Activated CD8-positive, alpha-beta memory T cell treated with anti-CD3 and anti-CD28 coated beads for 48 hours (primary cell): ENCODE data around the gene POLR2F.

ENCODE experiments used
- DNase-seq, 3 experiments: peaks; one replicate each; pipeline ENCODE4 v3.0.0-alpha.2; 2020; ENCODE audit warnings: low read depth in 2 of 3, low spot score in 2 of 3

Gene POLR2F

GRCh38 chr22:37953437-37954179, at the start of gene POLR2F, which contains the start of gene C22orf23:
POLR2F (plus strand) TSS chr22:37953699; CDS start chr22:37953788, 89 bp downstream.
C22orf23 (minus strand) TSS chr22:37953601; CDS start chr22:37953149, 452 bp downstream.
- peak; percentile 84 to 96 (median 88) for DNase-seq

DNA sequence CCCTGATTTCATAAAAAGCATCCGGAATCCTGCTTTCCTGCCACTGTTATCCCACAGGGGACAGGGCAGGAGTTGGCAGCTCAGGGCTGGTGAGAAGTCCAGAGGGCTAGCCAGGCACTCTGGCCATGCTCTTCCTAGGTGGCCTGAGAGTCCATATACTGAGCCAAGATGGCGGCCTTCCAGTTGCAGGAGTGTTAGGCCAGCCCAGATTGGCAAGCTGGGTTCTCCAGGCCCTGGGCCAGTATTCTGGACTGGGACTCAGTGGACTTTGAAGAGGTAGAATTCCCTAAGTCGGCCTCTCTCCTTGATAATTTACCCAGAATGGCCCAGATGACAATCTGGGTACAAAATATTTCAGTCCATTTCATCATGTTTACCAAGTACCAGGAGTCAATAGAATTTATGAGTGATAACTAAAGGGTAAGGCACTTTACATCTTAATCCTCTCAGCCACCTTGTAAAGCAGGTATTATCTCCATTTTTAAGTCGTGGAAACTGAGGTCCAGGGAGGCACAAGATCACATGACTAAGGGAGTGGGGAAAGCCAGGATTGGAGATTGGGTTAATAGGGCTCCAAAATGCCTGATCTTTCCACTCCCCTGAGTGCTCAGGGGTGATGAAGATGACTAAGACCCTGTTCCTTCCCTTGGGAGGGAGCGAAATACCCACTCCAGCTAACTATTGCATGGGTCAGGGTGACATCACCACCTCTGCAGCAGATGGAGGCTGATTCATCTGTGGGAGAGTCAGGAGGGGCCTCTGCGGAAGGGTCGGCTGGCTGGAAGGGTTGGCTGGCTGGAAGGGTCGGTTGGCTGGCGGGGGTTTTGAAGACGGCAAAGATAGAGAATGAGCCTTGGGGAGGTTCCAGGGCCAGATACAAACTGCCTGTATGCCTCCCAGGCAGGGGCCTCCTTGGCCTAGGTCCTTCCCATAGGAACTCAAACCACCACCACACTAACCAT, 48.6 kb upstream of the POLR2F start:
- no peak for DNase-seq

DNA sequence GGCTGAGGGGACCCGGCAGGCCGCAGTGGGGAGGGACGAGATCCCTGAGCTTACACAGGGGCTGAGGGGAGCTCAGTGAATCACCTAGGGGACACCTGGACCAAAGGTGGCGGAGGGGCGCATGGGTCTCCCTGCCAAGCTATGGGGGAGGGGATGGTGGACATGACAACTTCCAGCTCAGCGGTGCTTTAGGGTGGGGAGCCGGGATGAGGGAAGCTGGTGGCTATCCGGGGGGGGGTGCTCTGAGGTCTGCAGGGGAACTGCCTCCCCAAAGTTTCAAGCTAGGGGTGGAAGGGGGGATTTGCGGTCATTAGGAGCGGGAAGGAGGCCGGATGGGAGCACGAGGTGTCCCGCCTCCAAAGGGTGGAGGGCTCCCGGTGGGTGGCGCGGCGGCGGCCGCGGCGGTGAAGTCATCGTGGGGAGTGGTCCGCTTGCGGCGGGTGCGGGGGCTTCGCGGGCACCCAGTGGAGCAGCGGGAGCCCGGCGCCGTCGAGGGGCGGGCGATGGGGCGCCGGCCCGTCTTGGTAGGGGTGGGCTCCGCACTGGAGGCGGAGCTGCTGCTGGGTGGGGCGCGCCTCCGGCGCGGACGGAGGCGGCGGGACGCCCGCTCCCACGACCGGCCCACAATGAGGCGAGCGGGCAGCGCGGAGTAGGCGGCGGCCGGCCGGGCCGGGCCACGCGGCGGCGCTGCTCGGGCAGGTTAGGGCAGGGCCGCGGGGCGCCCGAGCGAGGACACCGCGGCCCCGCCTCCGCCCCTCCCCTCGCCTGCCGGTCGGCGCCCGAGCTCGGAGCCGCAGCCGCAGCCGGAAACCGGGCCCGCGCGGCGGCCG, 47.8 kb upstream of the POLR2F start, which contains the start of gene MICALL1:
Gene MICALL1, plus strand, starts transcription at position 764 of the 830 bp plus-strand sequence. CDS start 126 bp downstream, outside the sequence.
- peak; percentile 18 to 41 (median 28) for DNase-seq

DNA sequence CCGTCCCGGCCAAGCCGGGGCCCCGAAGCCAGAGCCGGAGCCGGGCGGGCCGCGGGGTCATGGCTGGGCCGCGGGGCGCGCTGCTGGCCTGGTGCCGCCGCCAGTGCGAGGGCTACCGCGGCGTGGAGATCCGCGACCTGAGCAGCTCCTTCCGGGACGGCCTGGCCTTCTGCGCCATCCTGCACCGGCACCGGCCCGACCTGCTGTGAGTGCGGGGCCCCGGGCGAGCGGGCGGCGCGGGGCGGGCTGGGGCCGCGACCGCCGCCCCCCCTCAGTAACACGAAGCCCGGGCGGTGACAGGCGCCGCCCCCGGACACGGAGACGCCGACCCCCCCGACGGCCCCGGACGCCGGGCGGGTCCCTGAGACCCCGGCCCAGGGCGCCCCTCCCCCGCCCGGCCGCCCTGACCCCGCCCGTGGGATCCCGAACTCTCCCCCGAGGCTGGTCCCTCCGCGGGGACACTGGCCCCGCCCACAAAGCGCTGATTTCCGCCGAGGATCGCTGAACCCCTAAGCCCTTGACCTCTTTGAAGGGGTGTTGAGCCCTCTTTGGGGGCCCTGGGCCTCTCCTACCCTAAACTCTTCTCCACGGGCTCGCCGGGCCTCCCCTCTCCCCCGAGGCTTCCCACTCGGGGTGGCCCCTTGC, 47.0 kb upstream of the POLR2F start:
- peak in 1 of 3 experiments; percentile 11 for DNase-seq

GRCh38 chr22:37907036-37907954, 46.2 kb upstream of the POLR2F start:
- DNase-seq = no peak

GRCh38 chr22:37909766-37910165, 43.7 kb upstream of the POLR2F start:
- DNase-seq = no peak

- no peak for DNase-seq
Measured at GRCh38 chr22:37910890-37911672, 42.4 kb upstream of the POLR2F start.

DNA sequence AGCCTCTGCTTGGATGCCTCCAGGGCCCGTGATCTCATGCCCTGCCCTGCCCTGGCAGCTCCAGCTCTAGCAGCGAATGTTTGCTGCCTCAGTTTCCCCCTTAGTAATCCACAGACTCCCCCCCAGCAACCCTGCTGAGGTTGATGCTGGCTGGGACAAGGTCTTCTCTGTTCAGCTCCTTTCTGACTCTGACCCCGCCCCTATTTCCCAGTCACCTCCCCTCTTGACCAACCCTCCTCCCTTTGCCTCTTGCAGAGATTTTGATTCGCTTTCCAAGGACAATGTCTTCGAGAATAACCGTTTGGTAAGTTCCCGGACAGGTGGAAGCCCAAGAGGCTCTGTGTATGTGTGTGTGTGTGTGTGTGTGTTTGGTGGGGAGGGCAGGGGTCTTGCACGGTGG, 41.8 kb upstream of the POLR2F start:
- DNase-seq = no peak

DNA sequence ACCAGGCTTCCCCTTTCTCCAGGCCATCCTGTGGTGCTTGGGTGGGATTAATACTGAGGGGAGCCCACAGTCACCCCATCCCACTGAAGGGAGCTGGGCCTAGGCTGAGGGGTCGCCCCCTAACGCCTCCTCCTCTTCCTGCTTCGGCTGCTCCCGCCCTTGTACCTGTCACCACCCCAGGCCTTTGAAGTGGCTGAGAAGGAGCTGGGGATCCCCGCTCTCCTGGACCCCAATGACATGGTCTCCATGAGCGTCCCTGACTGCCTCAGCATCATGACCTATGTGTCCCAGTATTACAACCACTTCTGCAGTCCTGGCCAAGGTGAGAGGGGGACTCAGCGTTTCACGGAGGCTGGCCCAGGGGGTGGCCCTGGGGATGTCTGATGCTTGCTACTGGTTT, 41.3 kb upstream of the POLR2F start:
- no peak for DNase-seq

GRCh38 chr22:37913233-37913721, 40.2 kb upstream of the POLR2F start:
- no peak for DNase-seq

GRCh38 chr22:37916311-37916710, 37.2 kb upstream of the POLR2F start:
- DNase-seq = no peak

GRCh38 chr22:37917874-37918548, 35.5 kb upstream of the POLR2F start:
- no peak for DNase-seq

GRCh38 chr22:37918580-37919270, 34.8 kb upstream of the POLR2F start:
- DNase-seq = no peak

GRCh38 chr22:37920126-37920525, 33.4 kb upstream of the POLR2F start:
- no peak for DNase-seq

GRCh38 chr22:37922191-37922590, 31.3 kb upstream of the POLR2F start:
- DNase-seq = no peak

DNA sequence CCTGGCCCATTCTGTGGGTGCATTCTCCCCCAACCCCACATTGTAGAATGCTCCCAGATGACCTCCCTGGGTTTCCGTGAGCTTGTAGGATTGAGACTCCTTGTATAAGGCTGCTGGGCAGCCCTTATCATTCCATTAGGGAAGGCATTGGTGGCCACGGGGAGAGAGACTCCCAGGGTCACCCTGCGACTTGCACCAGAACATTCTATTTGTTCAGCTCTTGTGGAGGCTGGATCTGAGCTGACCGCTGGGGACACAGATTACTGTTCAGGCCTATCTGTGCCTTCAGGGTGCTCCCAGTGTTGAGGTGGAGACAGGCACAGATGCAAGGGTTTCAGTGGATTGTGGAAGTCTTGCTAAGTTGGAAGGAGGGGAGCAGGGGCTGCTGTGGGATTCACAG, 29.6 kb upstream of the POLR2F start:
- DNase-seq = no peak

- no peak for DNase-seq
Measured at GRCh38 chr22:37924386-37925065, 29.0 kb upstream of the POLR2F start.
